Body of pancreas (tissue), 4 donors: ENCODE data around the gene ADPRHL1.
"Not testable (repeated sequence)": the region's sequence is repeated elsewhere in the genome, so short reads cannot be mapped to it uniquely, and the experiment has no call there.

ENCODE experiments used
- CTCF ChIP-seq, 7 experiments: fragments of 450-650 bp in 4 of 7; fragments of 200-600 bp in 3 of 7; sonication (generic) in 3 of 7; IDR thresholded peaks; one replicate each; pipeline ENCODE4 v1.5.1; 2016 to 2019; ENCODE audit warnings: antibody characterized with exemption in 7 of 7
- POLR2A ChIP-seq, 3 donors: fragments of 450-650 bp; IDR thresholded peaks; one replicate each; pipeline ENCODE4 v1.6.1; 2016; ENCODE audit warnings: antibody characterized with exemption in 3 of 3, mild to moderate bottlenecking in 2 of 3

- not testable (repeated sequence) for TF ChIP-seq POLR2A, CTCF (IDR thresholded peaks at IDR 0.05)
Observed at GRCh38 chr13:113389586-113389985, 63.7 kb downstream of the ADPRHL1 start.
